Psoas muscle (tissue), 8 donors: Measurements from ENCODE around the gene FAM181A. TPM values are rescaled to one million over a fixed set of nuclear protein-coding genes. Genes with fewer than 3 reads are reported as not detected.

Experiments
- ATAC-seq, 4 donors: fragments of 200-7000 bp; cut with Tn5 transposase; one replicate each; pipeline ENCODE4 v1.9.1; 2020; ENCODE audit warnings: moderate library complexity in 3 of 4, mild to moderate bottlenecking in 2 of 4
- DNase-seq, 2 donors: peaks; one replicate each; pipeline ENCODE4 v3.0.0-alpha.2; 2020
- H3K27ac ChIP-seq: fragments of 200-600 bp; one replicate; pipeline ENCODE4 v1.8.0; 2022
- H3K27me3 ChIP-seq, 3 donors: fragments of 200-600 bp in 1 of 3; one replicate each; pipeline versions ENCODE4 v1.6.1 to v1.8.0; 2013 to 2022; ENCODE audit warnings: low read length in 2 of 3, mild to moderate bottlenecking in 2 of 3, moderate library complexity in 1 of 3; ENCODE audit not compliant: insufficient read depth in 3 of 3
- H3K36me3 ChIP-seq, 2 donors: fragments of 200-600 bp in 1 of 2; one replicate each; pipeline versions ENCODE4 v1.6.1 to v1.8.0; 2013 to 2022; ENCODE audit warnings: low read depth in 1 of 2, mild to moderate bottlenecking in 1 of 2, moderate library complexity in 1 of 2; ENCODE audit not compliant: insufficient read depth in 1 of 2
- H3K4me1 ChIP-seq: fragments of 200-600 bp; one replicate; pipeline ENCODE4 v1.8.0; 2022
- H3K4me3 ChIP-seq: fragments of 200-600 bp; one replicate; pipeline ENCODE4 v1.8.0; 2022; ENCODE audit warnings: mild to moderate bottlenecking
- H3K9me3 ChIP-seq: fragments of 200-600 bp; one replicate; pipeline ENCODE4 v1.8.0; 2022
- CTCF ChIP-seq: fragments of 200-600 bp; IDR thresholded peaks from one replicate; pipeline ENCODE4 v1.8.0; 2022; ENCODE audit warnings: antibody characterized with exemption
- WGBS, 3 donors: extraction: QIAGEN DNeasy Blood & Tissue Kit; methylation state at CpG; one replicate each; pipeline versions ENCODE4 v1.1.6 to v1.1.7; 2013; 5-methylcytosine and 5-hydroxymethylcytosine counted together
- intact Hi-C, 2 donors: fragments of 100-400 bp; cut with DNase I; formaldehyde crosslinking; loops; one replicate each; pipeline versions ENCODE4 v1.11.0 to v1.14.2; 2022
- polyA plus RNA-seq, 3 donors: library from polyadenylated mRNA; stranded (reverse); fragments of 200-250 nt; gene quantifications; one replicate each; pipeline ENCODE4 v1.2.3, GENCODE V29; 2013
- total RNA-seq, 4 donors: library from RNA; stranded (reverse); fragmentation: NEBNext Ultra II Directional in 2 of 4; extraction: Animal tissue kit (Norgen Biotek cat#: 25700) in 2 of 4; gene quantifications; one replicate each; pipeline versions ENCODE4 v1.2.1 to v1.2.4, GENCODE V29; 2021 to 2023
- donor health status: healthy with polysubstance abuse.
- donor health status: DM: no; HTN: no; CAD: no; lungs with moderate emphysema.
- donor health status: Bipolar disorder and iron deficiency.
- donor health status: healthy.
- donor health status: DM: yes; HTN: yes; CAD: no.
- donor health status: DM: no; HTN: no; CAD: no.
- donor health status: DM: no; HTN: no; CAD: no.
- donor health status: DM: yes; HTN: yes; CAD: no.

Gene FAM181A
- total and polyA plus RNA-seq, 7 donors = 0.14 to 0.32 TPM; not detected in 5

- ATAC-seq (no peak), DNase-seq (no peak)
- intact Hi-C loops = loop anchor here in 1 of 2 donors (5.0 kb wide), 1 partner anchor 59 kb away; no protein-coding TSS in a partner anchor
- Histone ChIP-seq H3K27ac (peak overlapping the region; percentile 98), H3K4me1 (peaks cover 93% of the 10 kb centered on the region), H3K9me3 (no peaks in the 10 kb centered on the region), H3K4me3 (no peak overlapping the region), H3K27me3 (no peaks in the 10 kb centered on the region), H3K36me3 (peaks cover 0 to 96% of the 10 kb centered on the region in 2 donors)
- 73 to 84% (median 76%) methylated on average over 10 of the region's 10 CpGs for WGBS, 3 donors
- TF ChIP-seq CTCF = no peak
Observed at GRCh38 chr14:93943052-93943451, 15.9 kb downstream of the FAM181A start.

- Histone ChIP-seq H3K9me3 (no peaks in the 10 kb centered on the region), H3K27me3 (no peaks in the 10 kb centered on the region), H3K4me1 (peaks cover 96% of the 10 kb centered on the region), H3K4me3 (no peak overlapping the region), H3K27ac (peak overlapping the region; percentile 98), H3K36me3 (peaks cover 0 to 96% of the 10 kb centered on the region in 2 donors)
- TF ChIP-seq CTCF = no peak
- intact Hi-C loops = loop anchor here in 1 of 2 donors (5.0 kb wide), 1 partner anchor 58 kb away; no protein-coding TSS in a partner anchor
- WGBS, 3 donors = 24 to 41% (median 33%) methylated on average over 9 of the region's 9 CpGs
- ATAC-seq = peak in 2 of 4 donors; percentile 6 to 15
- DNase-seq = peak in 1 of 2 donors; percentile 46
Observed at GRCh38 chr14:93943930-93944329, 16.8 kb downstream of the FAM181A start.

- Histone ChIP-seq H3K36me3 (peaks cover 0 to 97% of the 10 kb centered on the region in 2 donors), H3K4me1 (peaks cover 96% of the 10 kb centered on the region), H3K27me3 (no peaks in the 10 kb centered on the region), H3K27ac (peak overlapping the region; percentile 98), H3K4me3 (no peak overlapping the region), H3K9me3 (no peaks in the 10 kb centered on the region)
- intact Hi-C loops = loop anchor here in 1 of 2 donors (5.0 kb wide), 1 partner anchor 58 kb away; no protein-coding TSS in a partner anchor
- DNase-seq (peak; percentile 64 to 81), ATAC-seq (peak; percentile 36 to 64 (median 52))
- TF ChIP-seq CTCF = no peak
- WGBS, 3 donors = 32 to 41% (median 36%) methylated on average over 16 of the region's 16 CpGs
Observed at GRCh38 chr14:93944348-93945069, 17.4 kb downstream of the FAM181A start.

GRCh38 chr14:93945070-93945399, 17.9 kb downstream of the FAM181A start:
- intact Hi-C loops = no loop called here
- H3K36me3 ChIP-seq = peaks cover 0 to 98% of the 10 kb centered on the region in 2 donors
- H3K4me3 ChIP-seq = no peak overlapping the region
- TF ChIP-seq CTCF = no peak
- DNase-seq (peak; percentile 52 to 82), ATAC-seq (peak; percentile 18 to 63 (median 58))
- H3K27me3 ChIP-seq = no peaks in the 10 kb centered on the region
- H3K27ac ChIP-seq = peak overlapping the region; percentile 98
- WGBS, 3 donors = 33 to 51% (median 33%) methylated on average over 5 of the region's 5 CpGs
- H3K4me1 ChIP-seq = peaks cover 98% of the 10 kb centered on the region
- no peaks in the 10 kb centered on the region for H3K9me3 ChIP-seq
